SW480 (cell line): ENCODE measurements around the gene FRMPD4.

Source experiments
- DNase-seq: peaks from one replicate; pipeline ENCODE4 v3.0.0-alpha.2; 2016; ENCODE audit warnings: low spot score

The FRMPD4 gene

GRCh38 chrX:12367254-12367653, 229.0 kb downstream of the FRMPD4 start:
- DNase-seq = no peak

GRCh38 chrX:12370497-12370986, 232.3 kb downstream of the FRMPD4 start:
- DNase-seq = no peak

GRCh38 chrX:12372111-12372510, 233.8 kb downstream of the FRMPD4 start:
- DNase-seq = no peak

- DNase-seq = no peak
Observed at GRCh38 chrX:12374286-12374685, 236.0 kb downstream of the FRMPD4 start.

GRCh38 chrX:12378253-12378652, 240.0 kb downstream of the FRMPD4 start:
- no peak for DNase-seq

GRCh38 chrX:12378706-12379105, 240.4 kb downstream of the FRMPD4 start:
- no peak for DNase-seq

- no peak for DNase-seq
Observed at GRCh38 chrX:12379671-12380070, 241.4 kb downstream of the FRMPD4 start.

- no peak for DNase-seq
Observed at GRCh38 chrX:12383196-12383595, 244.9 kb downstream of the FRMPD4 start.

- no peak for DNase-seq
Observed at GRCh38 chrX:12390301-12390700, 252.0 kb downstream of the FRMPD4 start.

GRCh38 chrX:12396584-12396983, 258.3 kb downstream of the FRMPD4 start:
- no peak for DNase-seq

GRCh38 chrX:12400218-12400617, 261.9 kb downstream of the FRMPD4 start:
- DNase-seq = no peak

- DNase-seq = no peak
Observed at GRCh38 chrX:12401252-12401651, 263.0 kb downstream of the FRMPD4 start.

- no peak for DNase-seq
Observed at GRCh38 chrX:12403474-12404082, 265.3 kb downstream of the FRMPD4 start.

GRCh38 chrX:12405306-12405705, 267.0 kb downstream of the FRMPD4 start:
- no peak for DNase-seq

GRCh38 chrX:12410523-12410922, 272.2 kb downstream of the FRMPD4 start:
- no peak for DNase-seq

- DNase-seq = no peak
Observed at GRCh38 chrX:12411831-12412230, 273.6 kb downstream of the FRMPD4 start.

- DNase-seq = no peak
Observed at GRCh38 chrX:12412561-12412960, 274.3 kb downstream of the FRMPD4 start.

GRCh38 chrX:12419591-12419990, 281.3 kb downstream of the FRMPD4 start:
- DNase-seq = no peak

- DNase-seq = no peak
Observed at GRCh38 chrX:12421918-12422317, 283.6 kb downstream of the FRMPD4 start.

GRCh38 chrX:12423346-12423745, 285.1 kb downstream of the FRMPD4 start:
- DNase-seq = no peak

- no peak for DNase-seq
Observed at GRCh38 chrX:12425496-12425895, 287.2 kb downstream of the FRMPD4 start.

GRCh38 chrX:12426420-12426819, 288.1 kb downstream of the FRMPD4 start:
- DNase-seq = no peak

- DNase-seq = no peak
Observed at GRCh38 chrX:12434493-12434892, 296.2 kb downstream of the FRMPD4 start.

GRCh38 chrX:12439416-12439815, 301.1 kb downstream of the FRMPD4 start:
- DNase-seq = no peak
